NCI-H146 (cell line): Measurements from ENCODE around the gene PLGRKT.
A peak's percentile ranks its signal among the peaks of the same experiment; 100 is the strongest.
"Not testable (repeated sequence)": the region's sequence is repeated elsewhere in the genome, so short reads cannot be mapped to it uniquely, and the experiment has no call there.

Experiments
- DNase-seq: peaks from one replicate; lab custom pipeline; 2025; lab: John Stamatoyannopoulos, UW

PLGRKT gene

DNA sequence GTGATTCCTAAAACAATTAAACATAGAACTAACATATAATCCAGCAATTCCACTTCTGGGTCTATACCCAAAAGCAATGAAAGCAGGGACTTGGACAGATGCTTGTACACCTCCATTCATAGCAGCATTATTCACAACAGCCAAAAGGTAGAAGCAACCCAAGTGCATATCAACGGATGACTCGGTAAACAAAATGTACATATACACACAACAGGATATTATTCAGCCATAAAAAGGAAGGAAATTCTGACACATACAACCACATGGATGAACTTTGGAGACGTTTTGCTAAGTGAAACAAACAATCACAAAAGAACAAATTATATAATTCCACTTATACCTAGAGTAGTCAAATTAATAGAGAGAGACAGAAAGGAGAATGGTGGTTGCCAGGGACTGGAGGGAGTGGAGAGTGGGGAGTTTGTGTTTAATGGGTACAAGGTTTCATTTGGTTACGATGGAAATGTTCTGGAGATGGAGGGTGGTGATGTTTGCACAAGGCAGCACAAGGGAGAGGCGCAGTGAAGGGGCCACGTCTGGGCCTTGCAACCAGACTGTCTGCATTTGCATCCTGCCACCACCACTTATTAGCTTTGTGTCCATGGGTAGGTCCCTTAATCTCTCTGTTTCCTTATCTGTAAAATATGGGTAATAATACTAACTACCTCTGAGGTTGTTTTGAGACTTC lies 61.8 kb downstream of the PLGRKT start:
- no peak for DNase-seq

DNA sequence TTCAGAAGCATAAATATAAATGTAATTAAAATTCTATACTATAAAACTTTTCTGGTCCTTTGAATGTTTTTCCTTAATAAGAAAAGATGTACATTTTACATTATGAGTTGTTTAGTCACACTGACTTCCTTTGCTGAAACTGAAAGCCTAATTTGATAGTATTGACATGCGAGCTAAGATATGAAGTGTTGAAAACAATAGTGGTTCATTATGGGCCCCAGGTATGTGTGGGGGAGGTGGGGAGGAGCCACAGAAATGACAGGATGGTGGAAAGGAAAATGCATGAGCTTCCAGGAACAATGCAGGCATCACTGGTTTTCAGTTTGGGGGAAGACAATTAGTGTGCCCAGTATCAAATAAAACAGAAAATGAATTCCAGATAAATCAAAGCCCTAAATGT lies 62.6 kb downstream of the PLGRKT start:
- DNase-seq: no peak

DNA sequence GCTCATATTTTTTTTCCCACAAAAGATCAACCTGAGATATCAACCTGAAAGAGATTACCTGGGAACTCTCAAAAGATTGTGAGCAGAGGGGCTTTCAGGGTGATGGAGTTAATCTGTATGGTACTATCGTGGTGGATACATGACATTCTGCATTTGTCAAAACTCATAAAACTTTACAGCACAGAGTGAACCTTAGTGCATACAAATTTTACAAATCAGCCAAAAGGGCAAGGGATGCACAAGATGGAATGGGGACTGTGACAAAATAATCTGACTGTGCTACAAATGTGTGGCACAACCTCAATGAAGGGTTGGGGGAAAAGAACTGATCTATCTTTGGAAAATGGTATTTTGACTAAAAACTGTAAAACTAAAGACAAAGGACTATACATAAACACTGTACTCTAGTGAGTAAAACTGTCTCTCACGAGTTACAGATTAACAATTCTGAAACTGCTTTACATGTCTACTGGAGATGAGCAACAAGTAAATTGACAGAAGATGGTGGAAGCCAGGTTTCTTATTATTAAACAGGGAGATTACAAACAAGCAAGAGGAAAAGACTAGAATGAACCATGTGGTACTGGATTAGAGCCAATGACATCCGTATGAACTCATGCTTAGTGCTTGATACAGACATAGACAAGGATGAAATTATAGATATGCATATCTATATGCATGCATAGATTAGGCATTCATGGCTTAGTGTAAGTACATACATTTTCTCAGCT lies 73.3 kb downstream of the PLGRKT start:
- DNase-seq: no peak

DNA sequence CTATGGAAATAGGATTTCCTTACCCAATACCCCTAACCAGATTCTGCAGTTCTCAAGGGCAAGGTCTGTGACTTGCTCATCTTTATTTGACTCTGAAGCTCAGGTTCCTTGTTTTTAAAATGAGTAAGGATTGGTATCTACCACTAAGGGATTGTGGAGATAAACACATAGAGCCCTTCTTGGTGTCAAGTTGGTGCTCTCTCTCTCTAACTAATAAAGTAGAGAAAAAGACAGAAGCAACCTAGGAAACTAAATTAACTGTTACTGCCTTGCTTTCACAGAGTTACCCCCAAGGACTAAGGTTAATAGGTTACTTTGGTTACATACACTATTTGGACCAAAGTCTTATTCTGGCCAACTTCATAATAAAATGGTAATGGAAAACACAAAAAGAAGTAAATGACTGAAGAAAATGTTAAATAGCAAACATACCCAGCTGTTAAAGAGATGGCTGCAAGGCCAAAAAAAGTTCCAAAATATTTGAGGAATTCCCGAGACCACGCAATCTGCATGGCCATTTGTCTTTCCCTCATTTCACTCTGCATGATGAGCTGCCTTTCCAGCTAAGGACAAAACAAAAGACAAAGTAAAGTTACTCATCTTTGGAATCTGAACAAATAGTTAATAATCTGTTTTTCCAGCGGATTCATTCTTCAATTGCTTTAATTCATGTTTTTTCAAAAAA lies 76.3 kb downstream of the PLGRKT start:
- no peak for DNase-seq

DNA sequence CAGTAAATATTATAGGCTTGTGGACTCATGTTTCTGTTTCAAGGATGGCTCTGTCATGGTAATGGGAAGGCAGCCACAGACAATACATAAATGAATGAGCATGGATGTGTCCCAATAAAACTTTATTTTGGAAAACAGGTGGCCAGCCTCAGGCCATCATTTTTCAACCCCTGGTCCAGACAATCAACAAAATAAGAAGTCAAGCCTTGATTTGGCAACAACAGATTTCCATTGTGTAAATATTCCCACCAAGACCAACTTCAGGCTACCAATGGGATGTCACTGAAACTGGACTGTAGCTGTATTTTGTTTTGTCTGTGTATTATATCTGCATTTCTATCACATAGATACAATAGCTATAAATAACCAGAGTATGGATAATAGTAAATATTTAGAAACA lies 77.4 kb downstream of the PLGRKT start:
- no peak for DNase-seq

DNA sequence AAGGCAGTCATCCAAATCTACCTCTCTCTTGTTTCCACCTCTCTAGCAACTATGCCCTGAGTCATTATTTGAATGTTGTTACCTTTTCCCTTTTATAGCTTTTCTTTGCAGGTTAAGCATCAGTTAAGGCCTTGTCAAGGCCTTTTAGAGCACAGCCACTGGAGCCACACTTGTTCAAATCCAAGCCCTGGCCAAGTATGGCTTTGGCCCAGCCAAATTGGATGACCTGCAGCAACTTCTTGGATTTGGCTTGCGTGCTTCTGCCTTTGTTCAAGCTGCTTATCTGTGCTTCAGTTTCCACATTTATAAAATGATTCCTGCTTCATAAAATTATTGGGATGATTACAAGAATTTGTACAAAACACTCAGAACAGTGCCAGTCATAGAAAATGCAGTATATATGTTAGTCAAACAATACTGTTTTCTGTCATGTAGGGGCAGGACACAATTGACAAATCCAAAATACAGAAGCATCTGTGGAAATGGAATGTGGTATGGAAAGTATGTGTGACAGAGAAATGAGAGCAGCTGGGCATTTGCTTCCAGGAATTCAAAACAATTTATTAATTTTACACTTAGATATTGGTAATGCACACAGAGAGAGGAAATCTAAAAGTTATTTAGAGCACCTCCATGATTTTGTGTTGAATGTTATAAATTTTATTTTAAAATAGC lies 80.2 kb downstream of the PLGRKT start:
- no peak for DNase-seq

DNA sequence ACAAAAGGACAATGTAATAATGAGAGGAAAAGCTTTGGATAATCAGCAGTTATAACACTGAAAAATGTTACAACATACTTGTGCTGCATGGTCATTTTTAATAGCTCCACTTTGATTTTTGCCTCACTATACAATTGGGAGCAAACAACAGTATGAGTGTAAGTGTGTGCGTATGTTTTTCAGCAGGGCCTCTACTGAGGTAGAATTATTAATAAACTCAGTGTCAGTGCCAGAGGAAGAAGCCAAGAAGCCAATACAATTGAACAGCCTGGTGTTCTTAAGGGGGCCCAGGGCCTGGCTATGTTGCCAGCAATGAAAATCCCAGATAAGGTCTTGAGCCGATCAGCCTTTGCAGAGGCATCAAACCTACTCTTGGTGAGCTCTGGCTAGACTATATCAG lies 81.9 kb downstream of the PLGRKT start:
- DNase-seq: no peak

DNA sequence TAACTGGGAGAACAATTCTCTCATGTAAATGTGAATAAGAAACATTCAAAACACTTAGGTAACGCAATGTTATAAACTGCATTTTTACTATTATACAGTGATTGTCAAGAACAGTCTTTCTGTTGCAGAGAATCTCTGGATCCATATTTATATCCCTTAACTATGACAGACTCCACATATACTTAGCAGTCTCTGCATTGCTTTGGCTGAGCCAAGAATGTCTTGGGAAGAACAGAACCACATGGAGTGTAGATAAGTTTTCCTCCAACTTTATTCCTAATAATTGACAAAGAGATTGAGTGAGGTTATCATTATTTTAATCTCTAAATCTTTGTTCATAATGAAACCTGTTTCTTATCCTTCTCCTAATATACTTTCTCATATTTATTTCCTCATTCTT lies 82.5 kb downstream of the PLGRKT start:
- DNase-seq: no peak

DNA sequence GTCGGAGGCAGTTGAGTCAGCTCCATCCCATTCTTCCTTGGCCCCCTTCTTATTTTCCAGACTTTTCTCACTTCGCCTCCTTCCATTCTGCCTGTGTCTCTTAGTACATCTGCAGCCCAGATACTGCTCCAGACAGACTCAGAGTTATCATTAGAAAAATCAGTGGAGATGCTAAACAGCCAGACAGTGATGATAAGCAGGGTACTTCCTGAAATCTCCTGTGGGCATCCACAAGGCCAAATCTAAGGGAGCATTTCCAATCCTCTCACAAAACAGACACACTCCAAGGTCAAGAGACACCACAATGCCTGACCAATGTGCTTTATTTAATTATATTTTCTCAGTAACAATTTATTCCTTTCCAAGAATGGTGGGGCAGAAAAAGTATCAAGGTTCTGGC lies 83.5 kb downstream of the PLGRKT start:
- no peak for DNase-seq

DNA sequence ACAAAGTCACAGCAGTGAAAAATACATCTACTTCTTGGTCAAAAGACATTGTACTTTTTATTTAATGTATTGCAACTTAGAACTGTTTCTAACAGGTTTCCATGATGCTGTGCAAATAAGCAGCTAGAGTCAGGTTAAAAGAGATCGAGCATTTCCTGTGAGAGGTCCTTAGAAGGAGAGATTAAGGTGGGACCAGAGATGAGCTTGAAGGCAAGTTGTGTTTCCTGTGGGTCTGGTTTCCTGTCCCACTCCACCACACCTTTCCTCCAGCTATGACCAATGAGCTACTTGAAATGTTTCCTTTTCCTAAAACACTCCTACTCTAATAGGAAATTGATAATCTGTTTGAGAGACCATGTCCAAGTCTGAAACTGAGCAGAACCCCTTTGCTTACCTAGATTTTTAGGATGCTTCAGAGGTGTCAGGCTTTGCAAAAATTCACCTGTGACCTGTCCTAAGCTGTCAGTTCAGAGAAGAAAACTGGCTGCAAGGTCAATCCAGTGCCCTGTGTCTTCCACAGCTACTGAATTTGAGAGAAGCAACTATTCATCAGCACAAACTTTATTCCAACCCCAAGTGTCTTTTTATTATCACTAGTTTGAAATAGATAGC lies 85.0 kb downstream of the PLGRKT start:
- no peak for DNase-seq

DNA sequence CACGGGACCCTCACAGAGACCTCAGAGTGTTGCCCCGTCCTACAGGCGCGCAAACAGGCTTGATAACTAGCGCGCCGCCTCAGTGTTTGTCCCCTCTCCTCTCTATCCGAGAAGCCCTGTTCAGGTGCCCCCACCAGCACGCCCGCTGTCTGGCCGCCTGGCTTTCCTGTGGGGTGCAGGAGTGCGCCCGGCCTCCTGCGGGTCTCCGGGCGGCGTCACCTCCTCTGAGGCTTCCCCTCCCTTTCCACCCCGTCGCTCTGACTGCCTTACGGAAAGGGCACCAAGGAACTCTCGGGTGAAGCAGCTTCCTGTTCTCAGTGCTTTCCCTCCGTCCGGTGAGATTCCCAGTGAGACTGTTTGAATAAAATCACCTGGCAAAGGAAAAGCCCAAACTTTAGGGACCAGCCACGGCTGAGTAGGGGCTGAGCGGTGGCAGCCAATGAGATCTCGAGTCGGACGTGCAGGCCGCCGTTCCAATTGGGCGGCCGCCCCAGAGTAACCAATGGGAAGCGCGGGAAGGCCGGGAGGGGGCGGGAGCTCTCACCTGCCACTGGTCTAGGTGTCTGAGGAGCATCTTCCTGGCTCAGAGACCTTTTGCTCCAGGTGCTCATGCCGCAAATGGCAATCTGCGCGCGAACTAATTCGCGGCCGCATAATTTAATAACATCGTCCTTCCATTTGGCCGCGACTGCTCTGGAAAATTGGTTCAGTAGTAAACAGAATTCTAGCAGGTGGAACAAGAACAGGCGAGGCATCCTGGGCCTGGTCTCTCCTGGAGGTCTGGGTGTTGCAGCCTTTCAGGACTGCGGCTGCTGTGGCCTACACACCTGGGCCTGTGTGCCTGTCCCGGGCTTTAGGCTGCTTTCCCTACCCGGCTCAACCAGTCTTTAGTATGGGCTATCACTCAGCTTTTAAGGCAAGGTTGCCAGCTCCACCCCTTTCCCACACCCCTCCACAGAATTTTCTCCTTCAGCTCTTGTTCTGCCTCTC lies 98.4 kb downstream of the PLGRKT start, which contains the start of gene RLN1:
Gene RLN1 (minus strand): TSS at position 885 of the 990 bp plus-strand sequence. CDS start 130 bp downstream, at position 755.
- DNase-seq: peak; percentile 2

DNA sequence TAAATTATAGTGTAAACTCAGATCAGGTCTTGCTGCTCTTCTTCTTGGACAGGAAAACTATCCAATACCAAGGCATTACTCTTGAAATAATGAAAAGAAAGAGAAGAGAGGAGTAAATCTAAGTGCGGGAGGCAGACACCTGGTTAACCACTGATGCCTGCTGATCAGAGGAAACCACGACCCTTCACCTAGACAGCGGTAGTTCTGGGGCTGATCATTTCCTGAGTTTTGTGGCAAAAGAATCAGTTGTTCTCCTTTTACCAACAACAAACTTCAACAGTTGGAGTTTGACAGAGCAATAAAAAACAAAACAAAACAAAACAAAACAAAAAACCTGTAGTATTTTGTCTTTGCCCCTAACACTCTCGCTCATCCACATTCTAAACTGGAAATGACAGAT lies 101.0 kb downstream of the PLGRKT start:
- no peak for DNase-seq

DNA sequence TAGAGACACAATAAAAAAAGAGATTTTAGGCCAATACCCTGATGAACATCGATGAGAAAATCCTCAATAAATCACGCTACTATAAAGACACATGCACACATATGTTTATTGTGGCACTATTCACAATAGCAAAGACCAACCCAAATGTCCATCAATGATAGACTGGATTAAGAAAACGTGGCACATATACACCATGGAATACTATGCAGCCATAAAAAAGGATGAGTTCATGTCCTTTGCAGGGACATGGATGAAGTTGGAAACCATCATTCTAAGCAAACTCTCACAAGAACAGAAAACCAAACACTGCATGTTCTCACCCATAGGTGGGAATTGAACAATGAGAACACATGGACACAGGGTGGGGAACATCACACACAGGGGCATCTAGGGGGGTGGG lies 106.4 kb downstream of the PLGRKT start:
- not testable (repeated sequence) for DNase-seq

DNA sequence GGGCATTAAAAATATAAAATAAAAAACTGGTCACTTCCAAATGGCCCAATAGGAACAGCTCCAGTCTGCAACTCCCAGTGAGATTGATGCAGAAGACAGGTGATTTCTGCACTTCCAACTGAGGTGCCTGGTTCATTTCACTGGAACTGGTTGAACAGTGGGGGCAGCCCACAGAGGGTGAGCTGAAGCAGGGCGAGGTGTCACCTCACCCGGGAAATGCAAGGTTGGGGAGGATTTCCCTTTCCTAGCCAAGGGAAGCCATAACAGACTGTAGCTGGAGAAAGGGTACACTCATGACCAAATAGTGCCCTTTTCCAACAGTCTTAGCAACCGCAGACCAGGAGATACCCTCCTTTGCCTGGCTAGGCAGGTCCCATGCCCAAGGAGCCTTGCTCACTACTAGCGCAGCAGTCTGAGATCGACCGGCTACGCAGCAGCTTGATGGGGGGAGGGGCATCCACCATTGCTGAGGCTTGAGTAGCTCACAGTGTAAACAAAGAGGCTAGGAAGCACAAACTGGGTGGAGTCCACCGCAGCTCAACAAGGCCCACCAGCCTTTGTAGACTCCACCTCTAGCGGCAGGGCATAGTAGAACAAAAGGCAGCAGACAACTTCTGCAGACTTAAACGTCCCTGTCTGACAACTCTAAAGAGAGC lies 110.7 kb downstream of the PLGRKT start:
- peak; percentile 23 for DNase-seq

DNA sequence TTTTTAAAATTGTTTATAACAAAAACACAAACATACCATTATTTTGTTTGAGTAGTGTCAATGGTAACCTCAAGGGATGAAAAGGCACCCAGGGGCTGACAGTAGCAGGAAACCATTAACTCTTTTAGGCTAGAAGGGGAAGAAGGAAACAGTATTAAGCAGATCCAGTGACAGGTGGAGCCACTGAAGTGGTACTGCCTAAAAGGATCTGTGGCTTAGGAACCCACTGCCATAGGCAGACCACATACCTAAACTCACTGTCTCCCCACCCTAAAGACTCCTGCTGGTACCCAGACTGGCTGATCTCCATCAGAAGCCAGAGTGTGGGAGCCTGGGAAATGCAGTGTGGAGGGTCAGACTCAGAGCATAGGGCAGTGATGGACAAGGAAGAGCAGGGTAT lies 111.5 kb downstream of the PLGRKT start:
- no peak for DNase-seq

DNA sequence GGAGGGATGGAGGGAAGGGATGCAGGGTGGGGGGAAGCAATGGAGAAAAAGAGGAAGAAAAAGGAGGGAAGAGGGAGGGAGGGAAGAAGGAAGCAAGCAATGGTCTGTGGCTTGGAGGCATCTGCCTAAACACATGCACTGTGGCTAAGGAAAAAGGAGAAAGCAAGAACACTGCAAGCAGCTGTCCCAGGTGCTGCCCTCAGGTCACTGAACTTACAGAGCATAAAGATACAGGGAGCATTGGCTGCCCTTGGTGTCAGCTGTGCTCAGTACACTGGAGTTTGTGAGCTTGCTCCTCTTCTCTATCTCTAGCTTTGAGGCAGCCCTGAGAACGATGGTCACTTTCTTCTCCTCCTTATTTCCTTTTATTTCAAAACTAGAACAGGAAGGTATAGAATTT lies 116.1 kb downstream of the PLGRKT start:
- DNase-seq: not testable (repeated sequence)

DNA sequence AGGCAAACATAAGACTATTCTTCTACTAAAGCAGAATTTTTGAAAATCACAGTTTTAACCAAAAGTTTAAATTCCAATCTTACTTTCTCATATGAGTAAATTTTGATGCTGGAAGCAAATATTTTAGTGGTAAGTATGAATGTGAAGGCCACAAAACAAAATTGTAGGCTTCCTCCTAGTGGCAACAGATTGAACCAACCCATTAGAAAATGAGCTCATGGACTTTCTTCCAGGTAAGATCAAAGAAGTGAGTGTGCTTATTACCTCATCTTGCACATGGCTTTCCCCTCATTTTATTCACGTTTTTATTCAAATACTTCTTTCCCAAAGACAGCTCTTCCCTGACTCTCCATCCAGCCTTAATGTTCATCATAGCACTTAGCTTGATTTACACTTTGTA lies 116.7 kb downstream of the PLGRKT start:
- no peak for DNase-seq

DNA sequence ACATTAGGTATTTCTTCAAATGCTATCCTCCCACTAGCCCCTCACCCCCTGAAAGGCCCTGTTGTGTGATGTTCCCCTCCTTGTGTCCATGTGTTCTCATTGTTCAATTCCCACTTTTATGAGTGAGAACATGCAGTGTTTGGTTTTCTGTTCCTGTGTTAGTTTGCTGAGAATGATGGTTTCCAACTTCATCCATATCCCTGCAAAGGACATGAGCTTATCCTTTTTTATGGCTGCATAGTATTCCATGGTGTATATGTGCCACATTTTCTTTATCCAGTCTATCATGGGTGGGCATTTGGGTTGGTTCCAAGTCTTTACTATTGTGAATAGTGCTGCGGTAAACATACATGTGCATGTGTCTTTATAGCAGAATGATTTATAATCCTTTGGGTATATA lies 121.3 kb downstream of the PLGRKT start:
- DNase-seq: not testable (repeated sequence)

DNA sequence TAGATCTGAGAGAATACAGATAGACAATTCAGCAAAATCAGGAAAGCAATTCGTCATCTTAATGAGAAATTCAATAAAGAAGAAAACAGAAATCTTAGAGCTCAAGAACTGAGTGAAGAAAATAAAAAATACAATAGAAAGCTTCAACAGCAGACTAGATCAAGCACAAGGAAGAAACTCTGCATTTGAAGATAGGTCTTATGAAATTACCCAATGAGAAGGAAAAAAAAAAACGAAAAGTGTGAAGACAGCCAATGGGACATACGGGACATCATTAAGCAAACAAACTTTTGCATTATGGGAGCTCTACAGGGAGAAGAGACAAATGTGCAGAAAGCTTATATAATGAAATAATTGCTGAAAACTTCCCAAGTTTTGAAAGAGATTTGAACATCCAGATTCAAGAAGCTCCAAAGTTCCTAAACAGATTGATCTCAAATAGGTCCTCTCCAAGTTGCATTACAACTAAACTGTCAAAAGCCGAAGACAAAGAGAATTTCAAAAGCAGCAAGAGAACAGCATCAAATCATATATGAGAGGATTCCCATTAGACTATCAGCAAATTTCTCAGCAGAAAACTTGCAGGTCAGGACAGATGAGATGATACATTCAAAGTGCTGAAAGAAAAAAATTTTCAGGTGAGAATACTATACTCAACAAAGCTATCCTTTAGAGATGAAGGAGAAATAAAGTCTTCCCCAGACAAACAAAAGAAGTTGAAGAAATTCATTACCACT lies 122.4 kb downstream of the PLGRKT start:
- no peak for DNase-seq

DNA sequence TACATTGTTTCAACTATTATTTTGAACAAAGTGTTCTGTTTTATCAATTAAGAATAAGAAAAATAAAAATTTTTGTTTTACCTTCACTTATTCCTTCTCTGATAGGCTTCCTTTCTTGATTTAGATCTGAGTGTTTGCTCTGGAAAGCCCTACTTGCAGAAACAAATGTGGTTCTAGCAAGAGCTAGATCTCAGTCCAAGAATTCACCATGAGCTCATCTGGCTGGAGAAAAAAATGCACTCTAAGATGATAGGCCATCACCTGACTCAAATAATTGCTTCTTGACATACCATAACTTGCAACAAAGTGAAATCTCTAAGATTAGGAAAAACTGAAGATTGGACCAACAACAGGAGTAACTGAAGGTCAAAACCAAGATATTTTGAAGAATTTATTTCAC lies 126.9 kb downstream of the PLGRKT start:
- no peak for DNase-seq
